WERI-Rb-1 (cell line): Measurements from ENCODE around the gene DMBT1.

Experiments
- DNase-seq: peaks from one replicate; pipeline ENCODE4 v3.0.0-alpha.2; 2020
- H3K27ac ChIP-seq: fragments of 250-450 bp; sonication (Bioruptor Pico); 2 replicates; pipeline ENCODE4 v1.5.1; 2020; ENCODE audit warnings: mild to moderate bottlenecking, moderate library complexity
- H3K27me3 ChIP-seq: fragments of 250-450 bp; sonication (Bioruptor Pico); 2 replicates; pipeline ENCODE4 v1.5.1; 2021; ENCODE audit warnings: mild to moderate bottlenecking, low read depth, moderate library complexity; ENCODE audit not compliant: insufficient read depth, severe bottlenecking
- H3K36me3 ChIP-seq: fragments of 250-450 bp; sonication (Bioruptor Pico); 2 replicates; pipeline ENCODE4 v1.5.1; 2020; ENCODE audit warnings: mild to moderate bottlenecking, moderate library complexity
- H3K4me3 ChIP-seq: 2 replicates; pipeline ENCODE4 v1.5.1; 2011; ENCODE audit warnings: low read depth, mild to moderate bottlenecking, control low read depth, low read length
- H3K9me3 ChIP-seq: fragments of 250-450 bp; sonication (Bioruptor Pico); 2 replicates; pipeline ENCODE4 v1.5.1; 2021; ENCODE audit warnings: mild to moderate bottlenecking, moderate library complexity; ENCODE audit not compliant: severe bottlenecking
- TF ChIP-seq, protein P1 (sequence below): IDR thresholded peaks from 2 replicates; pipeline ENCODE4 v1.5.1; 2011; ENCODE audit warnings: low read depth, mild to moderate bottlenecking, control low read depth, inconsistent platforms, low read length

DMBT1 gene

DNA sequence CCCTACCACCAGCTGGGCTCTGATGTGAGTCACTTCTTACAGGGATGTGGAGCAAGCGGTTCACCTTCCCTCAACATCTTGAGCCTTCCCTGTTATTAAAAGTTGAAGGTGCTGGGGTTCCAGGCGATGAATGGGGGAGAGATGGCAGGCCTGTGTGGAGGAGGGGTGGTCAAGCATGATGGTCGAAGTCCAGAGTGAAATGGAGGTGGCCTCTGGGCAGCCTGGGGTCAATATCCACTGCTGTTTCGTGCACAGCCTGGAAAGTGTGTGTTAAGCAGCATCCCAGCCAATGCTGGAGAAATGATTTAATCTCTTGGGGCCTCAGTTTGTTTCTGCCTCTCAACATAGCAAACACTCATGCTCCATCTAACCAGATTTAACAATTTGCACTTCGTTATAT is 33.7 kb upstream of the DMBT1 start:
- Histone ChIP-seq H3K27ac (no peak overlapping the region), H3K36me3 (no peaks in the 10 kb centered on the region), H3K4me3 (no peak overlapping the region), H3K27me3 (no peaks in the 10 kb centered on the region), H3K9me3 (no peaks in the 10 kb centered on the region)
- TF ChIP-seq, protein P1, sequence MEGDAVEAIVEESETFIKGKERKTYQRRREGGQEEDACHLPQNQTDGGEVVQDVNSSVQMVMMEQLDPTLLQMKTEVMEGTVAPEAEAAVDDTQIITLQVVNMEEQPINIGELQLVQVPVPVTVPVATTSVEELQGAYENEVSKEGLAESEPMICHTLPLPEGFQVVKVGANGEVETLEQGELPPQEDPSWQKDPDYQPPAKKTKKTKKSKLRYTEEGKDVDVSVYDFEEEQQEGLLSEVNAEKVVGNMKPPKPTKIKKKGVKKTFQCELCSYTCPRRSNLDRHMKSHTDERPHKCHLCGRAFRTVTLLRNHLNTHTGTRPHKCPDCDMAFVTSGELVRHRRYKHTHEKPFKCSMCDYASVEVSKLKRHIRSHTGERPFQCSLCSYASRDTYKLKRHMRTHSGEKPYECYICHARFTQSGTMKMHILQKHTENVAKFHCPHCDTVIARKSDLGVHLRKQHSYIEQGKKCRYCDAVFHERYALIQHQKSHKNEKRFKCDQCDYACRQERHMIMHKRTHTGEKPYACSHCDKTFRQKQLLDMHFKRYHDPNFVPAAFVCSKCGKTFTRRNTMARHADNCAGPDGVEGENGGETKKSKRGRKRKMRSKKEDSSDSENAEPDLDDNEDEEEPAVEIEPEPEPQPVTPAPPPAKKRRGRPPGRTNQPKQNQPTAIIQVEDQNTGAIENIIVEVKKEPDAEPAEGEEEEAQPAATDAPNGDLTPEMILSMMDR: no peak
- DNase-seq: no peak

GRCh38 chr10:122530177-122530576 is 30.4 kb upstream of the DMBT1 start:
- no peaks in the 10 kb centered on the region for H3K27me3 ChIP-seq
- TF ChIP-seq, protein P1: no peak
- H3K9me3 ChIP-seq: no peaks in the 10 kb centered on the region
- no peaks in the 10 kb centered on the region for H3K36me3 ChIP-seq
- no peak overlapping the region for H3K4me3 ChIP-seq
- no peak overlapping the region for H3K27ac ChIP-seq
- no peak for DNase-seq

- Histone ChIP-seq H3K27me3 (no peaks in the 10 kb centered on the region), H3K36me3 (no peaks in the 10 kb centered on the region), H3K9me3 (no peaks in the 10 kb centered on the region), H3K4me3 (no peak overlapping the region), H3K27ac (no peak overlapping the region)
- TF ChIP-seq, protein P1: no peak
- no peak for DNase-seq
These were observed 29.3 kb upstream of the DMBT1 start for GRCh38 chr10:122531261-122531660.

- Histone ChIP-seq H3K36me3 (no peaks in the 10 kb centered on the region), H3K4me3 (no peak overlapping the region), H3K27me3 (no peaks in the 10 kb centered on the region), H3K27ac (no peak overlapping the region), H3K9me3 (no peaks in the 10 kb centered on the region)
- TF ChIP-seq, protein P1: no peak
- DNase-seq: no peak
These were observed 28.6 kb upstream of the DMBT1 start for GRCh38 chr10:122531939-122532338.

- TF ChIP-seq, protein P1: no peak
- Histone ChIP-seq H3K36me3 (no peaks in the 10 kb centered on the region), H3K27ac (no peak overlapping the region), H3K4me3 (no peak overlapping the region), H3K27me3 (no peaks in the 10 kb centered on the region), H3K9me3 (peaks cover 4% of the 10 kb centered on the region)
- DNase-seq: no peak
These were observed 27.8 kb upstream of the DMBT1 start for GRCh38 chr10:122532601-122533296.

- no peaks in the 10 kb centered on the region for H3K27me3 ChIP-seq
- no peaks in the 10 kb centered on the region for H3K36me3 ChIP-seq
- H3K27ac ChIP-seq: no peak overlapping the region
- no peak overlapping the region for H3K4me3 ChIP-seq
- TF ChIP-seq, protein P1: no peak
- DNase-seq: no peak
- peaks cover 4% of the 10 kb centered on the region for H3K9me3 ChIP-seq
These were observed 23.0 kb upstream of the DMBT1 start for GRCh38 chr10:122537545-122537944.
